Retinal pigment epithelial cell (primary cell): Measurements from ENCODE around the gene CAPZB.

Experiments used
- DNase-seq: peaks from one replicate; pipeline ENCODE4 v3.0.0-alpha.2; 2010; ENCODE audit warnings: low read depth
- H3K4me3 ChIP-seq: 2 replicates; pipeline ENCODE4 v1.5.1; 2011; ENCODE audit warnings: mild to moderate bottlenecking, low read length, control low read depth, moderate library complexity
- CTCF ChIP-seq: conservative IDR thresholded peaks from 2 replicates; pipeline ENCODE4 v1.5.1; 2011; ENCODE audit warnings: low read depth, low read length, control low read depth, inconsistent platforms

Gene CAPZB

GRCh38 chr1:19363536-19364152 lies 121.7 kb downstream of the CAPZB start:
- no peak overlapping the region for H3K4me3 ChIP-seq
- no peak for TF ChIP-seq CTCF
- DNase-seq = no peak

GRCh38 chr1:19361611-19362147 lies 123.7 kb downstream of the CAPZB start:
- H3K4me3 ChIP-seq = no peak overlapping the region
- no peak for TF ChIP-seq CTCF
- no peak for DNase-seq

- no peak for DNase-seq
- H3K4me3 ChIP-seq = no peak overlapping the region
- TF ChIP-seq CTCF = no peak
Observed at GRCh38 chr1:19360843-19361610, 124.3 kb downstream of the CAPZB start.

- TF ChIP-seq CTCF = no peak
- no peak overlapping the region for H3K4me3 ChIP-seq
- DNase-seq = no peak
Observed at GRCh38 chr1:19360432-19360831, 124.9 kb downstream of the CAPZB start.

GRCh38 chr1:19360016-19360415 lies 125.3 kb downstream of the CAPZB start:
- H3K4me3 ChIP-seq = no peak overlapping the region
- DNase-seq = no peak

GRCh38 chr1:19359357-19359756 lies 126.0 kb downstream of the CAPZB start:
- DNase-seq = no peak
- no peak for TF ChIP-seq CTCF
- H3K4me3 ChIP-seq = no peak overlapping the region

More at GRCh38 chr1:19360016-19360415, 125.3 kb downstream of the CAPZB start:
- TF ChIP-seq CTCF = no peak
